NK-92 (cell line): Measurements from ENCODE around the gene RBM25.

Source experiments
- DNase-seq: peaks from one replicate; lab custom pipeline; 2025; ENCODE audit not compliant: unreplicated experiment; lab: John Stamatoyannopoulos, UW

RBM25 gene

DNA sequence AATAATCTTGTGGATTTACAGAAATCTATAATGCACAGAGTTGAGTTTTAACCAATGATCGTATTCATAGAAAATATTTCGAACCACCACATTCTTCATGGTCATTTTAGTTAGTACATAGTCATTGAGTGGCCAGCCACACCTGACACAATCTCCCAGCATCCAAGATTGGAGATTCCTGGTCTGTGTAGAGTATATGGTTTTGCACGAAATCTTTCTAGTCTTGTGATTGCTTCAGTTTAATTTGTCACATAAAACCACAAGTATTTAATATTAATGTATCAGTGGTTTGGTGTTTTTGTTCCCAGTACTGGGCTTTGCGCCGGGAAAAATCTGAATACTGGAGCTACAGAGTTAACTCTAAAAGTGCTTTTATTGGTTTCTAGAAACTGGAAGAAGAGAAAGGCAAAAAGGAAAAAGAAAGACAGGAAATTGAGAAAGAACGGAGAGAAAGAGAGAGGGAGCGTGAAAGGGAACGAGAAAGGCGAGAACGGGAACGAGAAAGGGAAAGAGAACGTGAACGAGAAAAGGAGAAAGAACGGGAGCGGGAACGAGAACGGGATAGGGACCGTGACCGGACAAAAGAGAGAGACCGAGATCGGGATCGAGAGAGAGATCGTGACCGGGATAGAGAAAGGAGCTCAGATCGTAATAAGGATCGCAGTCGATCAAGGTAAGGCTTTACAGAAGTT lies 44.6 kb downstream of the RBM25 start:
- no peak for DNase-seq

DNA sequence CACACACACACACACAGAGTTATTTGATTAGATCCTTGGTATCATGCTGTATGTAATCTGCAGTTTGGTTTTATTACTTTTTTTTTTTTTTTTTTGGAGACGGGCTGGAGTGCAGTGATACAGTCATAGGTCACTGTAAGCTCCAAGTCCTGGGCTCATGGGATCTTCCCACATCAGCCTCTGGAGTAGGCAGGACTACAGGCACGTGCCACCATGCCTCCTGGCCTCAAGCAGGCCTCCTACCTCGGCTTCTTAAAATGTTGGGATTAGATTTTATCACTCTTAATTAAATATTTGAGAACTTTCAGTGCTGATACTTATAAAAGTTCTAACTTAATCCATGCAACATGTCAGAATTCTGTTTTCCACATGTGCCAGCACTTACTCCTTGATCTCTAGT lies 46.7 kb downstream of the RBM25 start:
- no peak for DNase-seq

DNA sequence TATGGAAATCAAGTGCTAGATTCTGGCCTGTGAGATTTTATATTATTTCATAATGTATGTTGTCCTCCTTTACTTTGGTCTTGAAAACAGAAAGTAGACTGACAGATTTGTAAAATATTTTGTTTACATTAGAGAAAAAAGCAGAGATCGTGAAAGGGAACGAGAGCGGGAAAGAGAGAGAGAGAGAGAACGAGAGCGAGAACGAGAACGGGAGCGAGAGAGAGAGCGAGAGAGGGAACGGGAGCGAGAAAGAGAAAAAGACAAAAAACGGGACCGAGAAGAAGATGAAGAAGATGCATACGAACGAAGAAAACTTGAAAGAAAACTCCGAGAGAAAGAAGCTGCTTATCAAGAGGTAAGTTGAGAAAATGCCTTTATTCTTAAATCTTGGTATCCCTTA lies 47.4 kb downstream of the RBM25 start:
- no peak for DNase-seq

DNA sequence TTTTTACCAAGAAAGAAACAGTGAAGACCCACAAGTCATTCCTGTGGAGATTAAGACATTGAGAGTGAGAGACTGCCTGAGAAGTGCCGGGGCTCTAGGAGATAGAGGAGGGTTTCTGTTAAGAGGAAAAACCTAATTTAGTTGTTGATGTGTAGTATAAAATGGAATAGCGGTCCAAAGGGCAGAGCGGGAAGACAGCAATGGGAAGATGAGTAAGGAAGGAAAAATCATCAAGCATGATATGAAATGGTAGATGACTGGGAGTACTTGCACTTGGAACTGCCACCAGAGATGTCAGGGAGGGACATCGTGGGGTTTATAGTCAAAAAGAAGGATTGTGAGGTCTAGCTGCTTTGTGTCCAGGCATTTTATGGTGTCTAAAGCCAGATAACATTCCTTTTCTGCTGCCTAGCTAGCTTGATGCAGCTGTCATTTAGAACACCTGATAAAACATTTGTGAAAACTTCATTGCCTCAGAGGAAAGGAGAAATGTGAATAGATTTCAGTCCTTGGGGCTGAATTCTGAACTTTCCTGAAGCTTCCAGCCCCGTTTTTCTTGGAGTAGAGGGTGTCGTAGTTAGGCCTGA lies 57.8 kb downstream of the RBM25 start:
- no peak for DNase-seq

DNA sequence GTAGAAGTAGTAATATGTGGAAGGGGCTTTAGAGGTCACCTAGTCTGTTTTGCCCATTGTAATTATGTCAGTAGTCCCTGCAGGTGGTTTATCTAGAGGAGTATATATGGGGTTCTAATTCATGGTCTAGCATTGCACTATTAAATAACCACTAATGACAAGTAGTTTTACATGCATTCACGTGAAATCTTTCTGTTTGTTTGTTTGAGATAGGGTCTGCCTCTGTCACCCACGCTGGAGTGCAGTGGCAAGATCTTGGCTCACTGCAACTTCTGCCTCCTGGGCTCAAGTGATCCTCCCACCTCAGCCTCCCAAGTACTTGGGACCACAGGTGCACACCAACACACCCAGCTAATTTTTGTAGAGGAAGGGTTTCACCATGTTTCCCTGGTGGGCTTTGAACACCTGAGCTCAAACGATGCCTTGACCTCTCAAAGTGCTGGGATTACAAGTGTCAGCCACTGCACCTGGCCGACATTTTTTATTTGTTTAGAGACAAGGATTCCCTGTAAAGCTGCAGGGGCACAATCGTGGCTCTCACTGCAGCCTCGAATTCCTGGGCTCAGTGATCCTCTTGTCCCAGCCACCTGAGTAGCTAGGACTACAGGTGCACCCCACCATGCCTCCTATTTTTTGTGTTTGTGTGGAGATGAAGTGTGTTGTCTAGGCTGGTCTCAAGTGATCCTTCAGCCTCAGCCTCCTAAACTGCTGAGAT lies 66.0 kb downstream of the RBM25 start:
- DNase-seq: no peak

DNA sequence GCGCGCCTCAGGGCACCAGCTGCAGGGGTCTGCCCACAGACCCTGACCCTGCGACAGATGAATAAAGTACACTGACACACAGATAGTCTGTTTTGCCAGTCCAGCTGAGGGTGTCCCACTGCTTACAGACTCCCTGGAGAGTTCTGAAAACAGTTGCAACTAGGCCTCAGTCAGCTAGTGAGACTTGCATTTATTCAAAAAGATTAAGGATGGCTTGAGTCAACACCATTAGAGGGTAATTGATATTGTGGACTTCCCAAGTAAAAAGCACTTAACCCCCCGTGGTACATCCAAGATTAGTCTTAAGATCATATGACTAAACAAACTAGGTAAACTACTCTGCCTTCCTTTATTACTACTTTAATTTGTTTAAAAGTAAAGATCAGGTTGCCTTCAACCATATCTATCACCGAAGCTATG lies 66.8 kb downstream of the RBM25 start:
- no peak for DNase-seq

DNA sequence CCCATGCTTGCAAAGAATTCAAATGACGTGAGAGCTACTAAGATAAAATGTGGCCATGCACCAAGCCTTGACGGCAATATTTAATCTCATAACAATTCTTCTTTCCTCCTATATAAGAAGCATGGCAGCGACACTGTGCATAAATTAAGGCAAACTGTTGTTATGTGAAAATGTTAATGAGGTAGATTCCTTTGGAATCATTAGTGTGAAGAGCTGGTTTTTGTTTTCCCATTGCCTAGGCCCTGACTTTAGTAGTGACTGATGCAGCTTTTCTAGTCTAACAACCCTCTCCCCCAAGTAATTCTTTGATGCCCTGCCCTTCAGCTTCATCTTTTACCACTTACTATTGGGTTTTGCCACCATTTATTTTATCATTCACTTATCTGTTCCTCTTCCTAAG lies 67.4 kb downstream of the RBM25 start:
- DNase-seq: no peak

DNA sequence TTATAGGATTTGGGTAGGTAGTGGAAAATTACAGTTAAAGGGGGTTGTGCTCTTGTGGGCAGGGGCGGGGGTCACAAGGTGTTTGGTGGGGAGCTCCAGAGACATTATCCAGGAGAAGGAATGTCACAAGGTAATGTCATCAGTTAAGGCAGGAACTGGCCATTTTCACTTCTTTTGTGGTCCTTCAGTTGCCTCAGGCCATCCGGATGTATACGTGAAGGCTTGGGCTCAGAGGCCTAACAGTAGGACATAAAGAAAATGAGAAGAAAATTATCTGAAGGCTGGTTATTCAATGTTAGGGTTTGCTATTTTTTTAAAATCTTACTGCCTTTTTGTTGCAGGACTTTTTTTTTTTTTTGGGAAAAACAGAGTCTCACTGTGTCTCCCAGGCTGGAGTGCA lies 75.5 kb downstream of the RBM25 start:
- no peak for DNase-seq

DNA sequence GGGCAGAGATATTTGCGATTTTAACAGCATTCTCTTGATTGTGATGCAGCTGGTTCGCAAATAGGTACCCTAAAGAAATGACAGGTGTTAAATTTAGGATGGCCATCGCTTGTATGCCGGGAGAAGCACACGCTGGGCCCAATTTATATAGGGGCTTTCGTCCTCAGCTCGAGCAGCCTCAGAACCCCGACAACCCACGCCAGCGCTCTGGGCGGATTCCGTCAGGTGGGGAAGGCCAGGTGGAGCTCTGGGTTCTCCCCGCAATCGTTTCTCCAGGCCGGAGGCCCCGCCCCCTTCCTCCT lies 77.7 kb downstream of the RBM25 start:
- no peak for DNase-seq

DNA sequence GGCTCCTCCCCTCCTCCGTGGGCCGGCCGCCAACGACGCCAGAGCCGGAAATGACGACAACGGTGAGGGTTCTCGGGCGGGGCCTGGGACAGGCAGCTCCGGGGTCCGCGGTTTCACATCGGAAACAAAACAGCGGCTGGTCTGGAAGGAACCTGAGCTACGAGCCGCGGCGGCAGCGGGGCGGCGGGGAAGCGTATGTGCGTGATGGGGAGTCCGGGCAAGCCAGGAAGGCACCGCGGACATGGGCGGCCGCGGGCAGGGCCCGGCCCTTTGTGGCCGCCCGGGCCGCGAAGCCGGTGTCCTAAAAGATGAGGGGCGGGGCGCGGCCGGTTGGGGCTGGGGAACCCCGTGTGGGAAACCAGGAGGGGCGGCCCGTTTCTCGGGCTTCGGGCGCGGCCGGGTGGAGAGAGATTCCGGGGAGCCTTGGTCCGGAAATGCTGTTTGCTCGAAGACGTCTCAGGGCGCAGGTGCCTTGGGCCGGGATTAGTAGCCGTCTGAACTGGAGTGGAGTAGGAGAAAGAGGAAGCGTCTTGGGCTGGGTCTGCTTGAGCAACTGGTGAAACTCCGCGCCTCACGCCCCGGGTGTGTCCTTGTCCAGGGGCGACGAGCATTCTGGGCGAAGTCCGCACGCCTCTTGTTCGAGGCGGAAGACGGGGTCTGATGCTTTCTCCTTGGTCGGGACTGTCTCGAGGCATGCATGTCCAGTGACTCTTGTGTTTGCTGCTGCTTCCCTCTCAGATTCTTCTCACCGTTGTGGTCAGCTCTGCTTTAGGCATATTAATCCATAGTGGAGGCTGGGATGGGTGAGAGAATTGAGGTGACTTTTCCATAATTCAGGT lies 78.3 kb downstream of the RBM25 start, which contains the start of gene PSEN1:
TSS of gene PSEN1 (plus strand) at position 121 of the 839 bp plus-strand sequence. CDS start 11,513 bp downstream, outside the sequence.
- DNase-seq: peak; percentile 84

DNA sequence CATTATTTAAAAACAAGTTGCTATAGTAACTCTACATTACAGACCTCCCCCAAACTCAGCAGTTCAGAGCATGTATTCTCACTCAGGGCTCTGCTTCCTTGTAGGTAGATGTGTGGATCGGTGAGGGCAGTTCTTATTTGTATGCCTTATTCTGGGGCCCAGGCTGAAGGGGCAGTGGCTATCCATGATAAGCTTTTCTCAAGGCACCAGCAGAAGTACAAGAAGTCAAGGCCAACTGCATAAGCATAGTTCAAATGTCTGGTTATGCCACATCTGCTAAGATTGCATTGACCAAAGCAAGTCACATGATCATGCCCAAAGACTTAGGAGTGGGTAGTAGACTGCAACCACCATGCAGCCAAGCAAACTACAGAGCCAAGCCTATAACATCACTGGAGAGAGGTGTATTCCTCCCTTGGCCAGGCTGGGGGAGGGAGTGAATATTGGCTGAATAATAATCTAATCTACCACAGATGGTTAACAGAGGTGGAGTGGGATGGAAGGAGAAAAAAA lies 82.5 kb downstream of the RBM25 start:
- no peak for DNase-seq

DNA sequence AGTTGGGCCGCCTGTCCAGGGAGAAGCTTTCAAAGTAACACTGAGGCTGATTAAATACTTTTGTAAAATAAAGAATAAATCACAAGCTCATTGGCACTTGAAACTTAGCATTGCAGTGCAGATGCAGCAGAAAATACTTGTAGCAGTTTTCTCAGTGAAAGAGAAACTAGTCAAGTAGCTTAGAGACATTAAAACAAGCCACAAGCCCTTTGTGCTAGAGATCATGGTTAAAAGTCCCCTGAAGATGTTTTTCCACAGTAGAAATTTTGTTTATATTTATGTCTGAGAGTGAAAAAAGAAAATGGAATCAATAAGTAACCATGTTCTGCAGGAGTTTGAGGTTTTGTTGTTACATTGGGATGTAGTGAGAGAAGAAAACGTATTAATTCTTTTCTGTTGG lies 83.9 kb downstream of the RBM25 start:
- DNase-seq: no peak

DNA sequence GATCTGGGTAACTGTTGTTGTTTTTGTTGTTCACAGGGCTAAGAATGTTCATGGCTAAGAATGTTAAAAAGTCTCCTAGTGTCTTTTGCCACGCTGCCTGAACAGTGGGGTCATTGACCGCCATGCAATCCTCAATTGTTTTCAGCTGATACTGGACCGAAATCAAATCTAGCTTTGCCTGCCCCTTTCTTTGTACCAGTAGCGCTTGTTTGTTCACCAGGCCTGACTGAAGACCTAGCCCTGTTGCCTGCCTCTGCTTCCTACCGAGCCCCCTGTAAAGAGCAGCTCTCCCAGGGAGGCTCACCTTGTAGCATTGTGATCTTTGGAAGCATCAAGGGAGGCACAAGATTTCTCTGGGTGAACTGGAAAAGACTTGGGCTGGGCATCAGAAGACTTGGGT lies 84.7 kb downstream of the RBM25 start:
- no peak for DNase-seq

DNA sequence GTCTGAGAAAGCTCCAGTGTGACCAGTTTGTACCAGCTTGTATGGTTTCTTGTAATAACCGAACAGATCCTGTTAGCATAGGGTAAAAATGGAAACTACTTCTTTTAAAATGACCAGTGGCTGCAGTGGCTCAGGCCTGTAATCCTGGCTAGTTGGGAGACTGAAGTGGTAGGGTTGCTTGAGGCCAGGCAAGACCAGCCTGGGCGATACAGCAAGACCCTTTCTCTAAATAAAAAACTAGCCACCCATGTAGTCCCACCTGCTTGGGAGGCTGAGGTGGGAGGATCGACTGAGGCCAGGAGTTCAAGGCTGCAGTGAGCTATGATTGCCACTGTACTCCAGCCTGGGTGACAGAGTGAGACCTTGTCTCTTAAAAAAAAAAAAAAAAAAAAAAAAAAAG lies 85.3 kb downstream of the RBM25 start:
- no peak for DNase-seq

DNA sequence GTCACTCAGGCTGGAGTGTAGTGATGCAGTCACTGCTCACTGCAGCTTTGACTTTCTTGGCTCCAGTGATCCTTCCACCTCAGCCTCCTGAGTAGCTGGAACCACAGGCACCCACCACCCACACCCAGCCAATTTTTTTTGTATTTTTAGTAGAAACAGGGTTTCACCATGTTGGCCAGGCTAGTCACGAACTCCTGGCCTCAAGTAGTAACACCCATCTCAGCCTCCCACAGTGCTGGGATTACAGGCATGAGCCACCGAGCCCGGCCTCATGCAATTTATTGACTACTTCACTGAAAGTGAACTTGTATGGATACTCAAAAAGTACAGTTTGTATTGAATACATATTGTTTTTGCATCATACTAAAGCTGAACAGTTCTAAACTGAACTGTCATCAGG lies 87.0 kb downstream of the RBM25 start:
- no peak for DNase-seq

DNA sequence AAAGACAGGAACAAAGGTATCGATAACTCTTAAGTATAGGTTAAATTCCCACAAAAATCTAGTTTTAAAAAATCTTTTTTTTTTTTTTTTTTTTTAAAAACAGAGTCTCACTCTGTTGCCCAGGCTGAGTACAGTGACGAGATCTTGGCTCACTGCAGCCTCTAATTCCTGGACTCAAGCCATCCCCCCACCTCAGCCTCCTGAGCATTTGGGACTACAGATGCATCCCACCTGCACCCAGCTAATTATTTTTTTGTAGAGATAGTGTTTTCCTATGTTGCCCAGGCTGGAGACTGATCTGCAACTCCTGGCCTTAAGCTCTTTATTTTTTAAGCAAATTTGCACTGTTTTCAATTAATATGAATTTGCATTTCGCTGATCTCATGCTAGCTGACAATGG lies 87.8 kb downstream of the RBM25 start:
- no peak for DNase-seq

DNA sequence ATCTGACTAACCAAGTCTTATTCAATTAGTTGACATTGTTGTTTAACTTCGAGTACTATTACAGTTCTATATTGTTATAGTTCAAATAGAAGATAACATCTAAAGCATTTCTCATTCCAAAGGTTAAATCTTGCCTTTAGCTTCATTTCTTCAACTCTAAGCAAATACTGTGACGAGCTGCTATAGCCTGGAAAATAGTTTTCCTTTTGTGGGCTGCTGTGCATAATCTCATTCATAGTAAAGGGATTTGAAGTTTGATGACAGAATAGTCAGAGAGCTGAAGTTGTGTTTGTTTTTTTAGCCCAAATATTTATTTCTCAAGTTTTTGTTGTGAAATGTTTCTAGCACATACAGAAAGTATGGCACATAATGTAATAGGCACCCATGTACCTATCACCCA lies 91.4 kb downstream of the RBM25 start:
- no peak for DNase-seq

DNA sequence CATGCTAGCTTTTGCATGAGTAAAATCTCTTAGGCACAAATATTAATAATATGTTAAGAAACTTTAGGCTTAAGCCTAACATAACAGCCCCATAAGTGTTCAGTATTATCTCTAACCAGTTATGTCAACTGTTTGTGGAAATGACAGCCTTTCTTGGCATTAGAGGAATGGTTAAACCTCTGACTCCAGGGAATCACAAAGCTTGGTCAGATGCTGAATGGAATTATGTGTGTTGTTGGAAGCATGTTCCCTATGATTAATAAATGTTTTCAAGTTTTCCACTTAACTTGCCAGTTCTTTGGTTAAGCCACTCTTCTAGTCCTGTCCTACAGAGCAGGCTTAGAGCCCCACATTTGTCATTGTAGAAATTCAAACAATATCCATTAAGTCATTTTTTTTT lies 94.9 kb downstream of the RBM25 start:
- no peak for DNase-seq

DNA sequence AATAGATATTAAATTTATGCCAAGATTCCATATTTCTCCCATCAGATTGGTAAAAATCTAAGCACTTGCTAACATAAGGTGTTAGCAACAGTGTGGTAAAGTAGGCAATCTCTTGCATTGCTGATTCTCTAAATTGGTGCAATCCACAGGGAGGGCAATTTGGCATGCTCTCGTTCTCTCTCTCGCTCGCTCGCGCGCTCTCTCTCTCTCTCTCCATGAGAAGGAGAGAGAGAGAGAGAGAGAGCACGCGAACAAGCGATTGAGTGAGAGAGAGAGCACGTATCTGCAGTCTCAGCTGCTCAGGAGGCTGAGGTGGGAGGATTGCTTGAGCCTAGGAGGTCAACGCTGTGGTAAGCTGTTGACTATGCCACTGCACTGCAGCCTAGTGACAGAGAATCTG lies 103.9 kb downstream of the RBM25 start:
- no peak for DNase-seq

DNA sequence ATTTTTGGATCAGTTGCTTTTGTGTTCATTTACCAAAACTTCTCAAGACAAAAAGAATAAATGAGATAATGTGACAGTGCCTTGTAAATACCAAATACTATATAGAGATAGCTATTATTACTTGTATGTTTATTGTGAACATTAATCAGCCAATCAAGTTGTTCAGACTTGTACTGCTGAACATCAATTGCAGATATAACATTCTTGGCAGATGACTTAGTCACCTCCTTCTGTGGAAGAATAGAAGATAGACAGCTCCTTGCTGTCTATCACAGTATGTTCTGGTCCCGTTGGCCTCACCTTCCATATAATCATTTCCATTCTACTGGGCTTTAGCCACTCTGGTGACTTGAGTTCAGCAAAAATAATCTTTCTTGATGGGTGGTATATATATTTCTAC lies 108.1 kb downstream of the RBM25 start:
- DNase-seq: no peak

DNA sequence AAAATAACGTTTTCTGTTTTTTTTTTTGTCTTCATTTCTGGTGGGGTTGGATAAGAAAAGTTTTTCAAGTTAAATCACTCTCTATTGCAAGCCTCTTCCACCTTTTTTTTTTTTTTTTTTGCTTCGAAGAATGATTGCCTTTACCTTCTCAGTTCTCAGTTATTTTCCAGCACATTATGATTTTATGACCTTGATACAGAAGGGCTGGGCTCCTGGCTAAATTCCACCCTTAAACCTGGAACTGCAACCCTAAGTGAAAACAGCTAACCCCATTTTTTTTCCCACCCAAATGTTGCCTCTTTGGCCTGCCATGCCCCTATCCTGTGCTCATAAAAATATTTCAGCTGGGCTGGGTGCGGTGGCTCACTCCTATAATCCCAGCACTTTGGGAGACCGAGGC lies 109.4 kb downstream of the RBM25 start:
- no peak for DNase-seq

DNA sequence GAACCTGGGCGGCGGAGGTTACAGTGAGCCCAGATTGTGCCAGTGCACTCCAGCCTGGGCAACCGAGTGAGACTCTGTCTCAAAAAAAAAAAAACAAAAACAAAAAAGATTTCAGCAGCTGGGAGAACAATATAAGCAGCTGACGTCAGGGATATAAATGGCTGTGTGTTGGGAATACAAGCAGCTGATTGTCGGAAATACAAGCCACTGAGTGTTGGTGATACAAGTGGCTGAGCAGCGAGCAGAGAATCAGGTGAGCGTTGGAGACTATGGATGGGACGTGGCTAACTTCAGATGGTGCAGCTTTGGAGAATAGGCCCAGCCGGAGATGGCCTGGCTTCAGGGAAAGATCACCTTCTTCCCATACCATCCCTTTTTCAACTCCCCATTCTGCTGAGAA lies 109.9 kb downstream of the RBM25 start:
- DNase-seq: no peak
